ENCODE results near the gene GRIN2B. TPM values are rescaled to one million over a fixed set of nuclear protein-coding genes. Genes with fewer than 3 reads are reported as not detected.

GRIN2B gene
- total RNA-seq = not detected in 2 replicates

DNA sequence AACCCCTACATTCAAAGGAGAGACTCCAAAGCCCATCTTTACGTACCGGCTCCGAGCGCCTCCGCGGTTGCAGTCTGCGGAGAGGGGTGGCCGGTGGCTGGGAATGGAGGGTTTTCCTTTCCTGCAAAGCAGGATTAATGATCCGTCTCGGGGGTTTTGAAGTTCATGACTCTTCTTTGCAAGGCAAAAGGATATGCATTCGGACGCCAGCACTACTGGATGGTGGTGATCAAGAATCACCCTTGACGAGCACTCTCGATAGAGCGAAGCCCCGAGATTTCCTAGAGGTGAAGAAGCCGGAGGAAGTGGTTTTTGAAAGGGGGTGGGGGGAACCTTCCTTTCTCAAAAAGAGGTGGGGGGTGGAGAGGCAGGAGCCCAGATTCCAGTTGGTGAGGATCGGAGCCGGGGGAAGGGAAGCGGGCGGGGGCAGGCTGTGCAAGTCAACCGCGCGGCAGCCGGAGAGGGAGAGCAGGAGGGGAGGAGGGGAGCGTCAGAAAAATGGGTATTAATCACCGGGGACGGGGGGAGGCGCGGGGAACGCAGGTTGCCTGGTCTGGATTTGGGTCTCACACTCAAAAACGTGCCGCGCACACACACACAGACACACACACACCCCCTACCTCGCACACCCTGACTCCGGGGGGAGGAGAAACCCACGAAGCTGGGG is at the start of gene GRIN2B:
TSS of gene GRIN2B (minus strand) at position 307 of the 667 bp plus-strand sequence. CDS start 115,394 bp downstream, outside the sequence.
- Mint-ChIP-seq H3K4me3 (no peak within 1 kb of the TSS), H3K9me3 (no peaks in the 10 kb centered on the region), H3K27ac (no peak within 1 kb of the TSS), H3K4me1 (no peaks in the 10 kb centered on the region), H3K27me3 (peaks cover 52% of the 10 kb centered on the region), H3K36me3 (ENCODE audit: low read depth) (no peaks in the 10 kb centered on the region)
- intact Hi-C loops (cut with micrococcal nuclease) = no loop called here
- no peak for DNase-seq

DNA sequence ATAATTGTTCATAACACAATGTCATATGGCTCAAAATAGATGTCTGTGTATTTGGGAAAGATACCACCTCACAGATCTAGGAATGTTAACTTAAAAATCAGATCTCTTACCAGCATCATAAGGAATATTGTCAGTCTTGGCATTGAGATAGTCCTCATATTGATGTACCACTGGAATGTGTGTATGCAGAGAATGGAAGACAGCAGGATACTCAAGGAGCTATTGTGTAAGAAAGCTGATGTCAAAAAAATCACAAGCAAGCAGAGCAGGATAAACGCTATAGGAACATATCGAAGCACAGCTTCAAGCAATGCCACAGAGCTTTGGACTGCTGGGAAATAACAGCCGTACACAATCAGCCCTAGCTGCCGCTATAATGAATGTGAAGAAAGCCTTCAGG is 45.1 kb upstream of the GRIN2B start:
- Mint-ChIP-seq H3K9me3 (no peaks in the 10 kb centered on the region), H3K4me1 (no peaks in the 10 kb centered on the region), H3K4me3 (no peak overlapping the region), H3K27ac (no peak overlapping the region), H3K27me3 (no peaks in the 10 kb centered on the region), H3K36me3 (ENCODE audit: low read depth) (no peaks in the 10 kb centered on the region)
- intact Hi-C loops (cut with micrococcal nuclease) = no loop called here
- no peak for DNase-seq

DNA sequence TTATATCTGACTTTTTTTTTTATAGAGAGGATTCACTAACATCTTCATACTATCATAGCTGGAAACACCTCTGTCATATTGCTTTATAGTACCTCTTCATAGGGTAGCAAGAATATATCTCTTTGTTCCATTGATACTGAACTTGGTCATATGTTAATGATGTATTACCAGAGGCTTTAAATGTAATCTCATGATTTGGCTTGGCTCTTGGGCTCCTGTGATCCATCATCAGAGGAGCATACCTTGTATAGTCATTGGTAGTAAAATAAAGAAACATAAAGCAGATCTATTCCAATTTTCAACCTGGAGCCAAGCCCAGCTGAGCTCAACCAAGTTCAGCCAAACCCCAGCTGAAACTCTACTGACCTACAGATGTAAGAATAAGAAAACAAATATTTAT is 43.2 kb upstream of the GRIN2B start:
- intact Hi-C loops (cut with micrococcal nuclease) = no loop called here
- H3K27ac Mint-ChIP-seq = no peak overlapping the region
- H3K36me3 Mint-ChIP-seq (ENCODE audit: low read depth) = no peaks in the 10 kb centered on the region
- no peaks in the 10 kb centered on the region for H3K4me1 Mint-ChIP-seq
- no peaks in the 10 kb centered on the region for H3K9me3 Mint-ChIP-seq
- H3K27me3 Mint-ChIP-seq = no peaks in the 10 kb centered on the region
- H3K4me3 Mint-ChIP-seq = no peak overlapping the region
- DNase-seq = no peak

DNA sequence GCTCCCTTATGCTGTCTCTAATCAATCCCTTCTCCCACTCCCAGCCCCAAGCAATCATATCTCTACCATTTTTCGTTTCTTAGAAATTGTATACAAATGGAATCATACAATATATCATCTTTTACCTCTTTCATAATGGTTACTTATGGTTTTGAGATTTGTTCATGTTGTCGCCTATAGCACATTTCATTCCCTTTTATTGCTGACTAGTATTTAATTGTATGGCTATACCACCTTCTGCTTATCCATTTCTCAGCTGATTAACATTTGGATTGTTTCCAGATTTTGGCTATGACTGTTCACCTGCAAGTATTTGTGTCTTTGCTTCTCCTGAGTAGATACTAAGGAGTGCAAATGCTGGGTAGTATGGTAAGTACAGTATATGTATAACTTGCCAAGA is 36.7 kb upstream of the GRIN2B start:
- H3K36me3 Mint-ChIP-seq (ENCODE audit: low read depth) = no peaks in the 10 kb centered on the region
- no peak overlapping the region for H3K4me3 Mint-ChIP-seq
- intact Hi-C loops (cut with micrococcal nuclease) = no loop called here
- no peaks in the 10 kb centered on the region for H3K4me1 Mint-ChIP-seq
- no peak overlapping the region for H3K27ac Mint-ChIP-seq
- DNase-seq = no peak
- no peaks in the 10 kb centered on the region for H3K9me3 Mint-ChIP-seq
- no peaks in the 10 kb centered on the region for H3K27me3 Mint-ChIP-seq

DNA sequence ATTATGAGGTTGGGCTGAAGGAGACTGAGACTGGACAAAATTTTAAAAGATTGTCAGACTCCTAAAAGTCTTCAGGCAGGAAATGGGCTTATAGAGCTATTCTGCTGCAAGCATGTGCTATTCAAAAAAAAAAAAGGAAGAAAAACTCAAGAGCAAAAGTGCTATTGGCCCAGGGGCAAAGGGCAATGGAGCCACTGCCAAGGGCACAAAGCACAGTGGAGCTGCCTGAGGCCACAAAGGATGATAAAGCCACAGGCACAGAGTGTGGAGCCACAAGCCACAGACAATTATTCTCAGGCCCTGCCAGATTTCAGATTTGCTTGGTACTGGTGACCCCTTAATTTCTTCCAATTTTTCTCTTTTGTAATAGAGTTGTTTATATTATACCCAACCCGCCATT is 29.6 kb upstream of the GRIN2B start:
- no peak for DNase-seq
- Mint-ChIP-seq H3K4me3 (no peak overlapping the region), H3K27ac (no peak overlapping the region), H3K36me3 (ENCODE audit: low read depth) (no peaks in the 10 kb centered on the region), H3K4me1 (no peaks in the 10 kb centered on the region), H3K27me3 (no peaks in the 10 kb centered on the region), H3K9me3 (no peaks in the 10 kb centered on the region)
- intact Hi-C loops (cut with micrococcal nuclease) = no loop called here

DNA sequence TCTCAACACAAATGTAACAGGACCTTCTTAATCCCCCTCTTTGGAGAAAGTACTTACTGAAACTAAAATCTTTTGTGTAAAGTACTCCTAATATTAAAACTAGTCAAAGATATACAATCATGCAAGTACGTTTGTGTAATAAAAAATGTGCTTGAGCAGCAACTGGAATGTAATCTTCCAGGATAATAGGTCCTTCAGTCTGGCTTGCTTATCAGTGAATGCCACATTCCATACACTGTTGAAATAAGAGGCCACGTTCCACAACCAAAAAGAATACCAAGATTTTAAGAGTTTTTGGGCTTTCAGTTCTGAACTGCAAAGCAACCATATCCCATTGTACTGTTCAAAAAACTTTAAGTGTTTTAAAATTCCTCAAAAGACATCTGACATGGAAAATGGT is 26.2 kb upstream of the GRIN2B start:
- Mint-ChIP-seq H3K4me3 (no peak overlapping the region), H3K4me1 (no peaks in the 10 kb centered on the region), H3K27ac (no peak overlapping the region), H3K27me3 (no peaks in the 10 kb centered on the region), H3K36me3 (ENCODE audit: low read depth) (no peaks in the 10 kb centered on the region), H3K9me3 (no peaks in the 10 kb centered on the region)
- intact Hi-C loops (cut with micrococcal nuclease) = no loop called here
- DNase-seq = no peak

DNA sequence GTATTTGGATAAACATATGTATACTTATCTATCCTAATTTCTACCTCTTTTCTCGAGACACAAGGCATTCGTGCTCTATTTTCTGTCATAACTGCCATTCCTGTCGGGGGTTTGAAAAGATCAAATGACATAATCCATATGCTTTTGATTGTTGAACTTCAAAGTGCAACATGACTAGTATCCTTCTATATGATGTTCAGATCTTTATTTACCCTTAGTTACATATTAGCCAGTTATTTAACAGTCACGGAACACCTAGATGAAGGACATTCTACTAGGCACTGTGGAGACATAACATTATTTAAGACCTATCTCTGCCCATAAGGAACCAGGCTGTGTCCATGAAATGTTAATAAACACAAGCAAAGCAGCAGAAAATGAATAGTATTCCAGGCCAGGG is 11.2 kb upstream of the GRIN2B start:
- H3K4me1 Mint-ChIP-seq = no peaks in the 10 kb centered on the region

DNA sequence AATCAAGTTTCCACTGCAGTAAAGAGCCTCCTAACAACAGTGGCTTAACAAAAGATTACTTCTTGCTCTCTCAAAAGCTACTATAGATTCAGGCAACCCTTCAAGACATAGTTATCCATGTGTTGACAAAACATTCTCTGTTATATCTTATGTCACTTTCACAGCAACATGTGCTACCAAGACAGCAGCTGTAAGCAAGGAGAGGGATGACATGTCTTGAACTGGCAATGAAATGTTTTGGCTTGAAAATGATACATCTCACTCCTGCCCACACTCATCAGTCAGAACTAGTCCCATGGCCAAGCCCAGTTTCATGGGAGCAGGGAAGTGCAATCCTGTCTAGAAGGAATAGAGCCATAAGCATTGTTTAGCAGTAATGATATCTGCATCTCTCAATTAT is 10.7 kb upstream of the GRIN2B start:
- intact Hi-C loops (cut with micrococcal nuclease) = no loop called here
- Mint-ChIP-seq H3K9me3 (no peaks in the 10 kb centered on the region), H3K36me3 (ENCODE audit: low read depth) (no peaks in the 10 kb centered on the region)

More for the DNA sequence above, 11.2 kb upstream of the GRIN2B start:
- Mint-ChIP-seq H3K27ac (no peak overlapping the region), H3K4me3 (no peak overlapping the region), H3K9me3 (no peaks in the 10 kb centered on the region), H3K27me3 (no peaks in the 10 kb centered on the region), H3K36me3 (ENCODE audit: low read depth) (no peaks in the 10 kb centered on the region)
- intact Hi-C loops (cut with micrococcal nuclease) = no loop called here
- no peak for DNase-seq

DNA sequence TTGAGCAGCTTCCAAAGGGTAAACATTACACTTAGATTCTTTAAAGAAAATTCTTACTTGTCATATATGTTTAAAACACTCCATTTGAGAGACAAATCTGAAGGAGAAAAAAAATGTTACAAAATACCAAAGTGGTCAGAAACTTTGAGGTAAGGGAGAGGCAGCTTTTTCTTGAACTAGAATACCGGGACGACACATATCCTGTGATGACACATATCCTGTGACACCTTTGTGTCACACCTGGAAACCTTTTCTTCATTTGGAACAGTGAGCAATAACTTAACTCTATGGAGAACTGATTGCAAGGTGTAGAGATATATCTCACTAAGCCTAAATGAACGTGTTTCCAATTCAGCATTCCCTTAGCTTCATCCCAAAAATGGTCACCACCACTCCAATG is 4.6 kb upstream of the GRIN2B start:
- intact Hi-C loops (cut with micrococcal nuclease) = no loop called here
- Mint-ChIP-seq H3K27ac (no peak overlapping the region), H3K36me3 (ENCODE audit: low read depth) (no peaks in the 10 kb centered on the region), H3K4me1 (no peaks in the 10 kb centered on the region), H3K27me3 (peaks cover 23% of the 10 kb centered on the region), H3K9me3 (no peaks in the 10 kb centered on the region), H3K4me3 (no peak overlapping the region)
- DNase-seq = no peak

More for the DNA sequence above, 10.7 kb upstream of the GRIN2B start:
- DNase-seq = no peak
- no peaks in the 10 kb centered on the region for H3K27me3 Mint-ChIP-seq
- H3K27ac Mint-ChIP-seq = no peak overlapping the region
- no peak overlapping the region for H3K4me3 Mint-ChIP-seq
- no peaks in the 10 kb centered on the region for H3K4me1 Mint-ChIP-seq

DNA sequence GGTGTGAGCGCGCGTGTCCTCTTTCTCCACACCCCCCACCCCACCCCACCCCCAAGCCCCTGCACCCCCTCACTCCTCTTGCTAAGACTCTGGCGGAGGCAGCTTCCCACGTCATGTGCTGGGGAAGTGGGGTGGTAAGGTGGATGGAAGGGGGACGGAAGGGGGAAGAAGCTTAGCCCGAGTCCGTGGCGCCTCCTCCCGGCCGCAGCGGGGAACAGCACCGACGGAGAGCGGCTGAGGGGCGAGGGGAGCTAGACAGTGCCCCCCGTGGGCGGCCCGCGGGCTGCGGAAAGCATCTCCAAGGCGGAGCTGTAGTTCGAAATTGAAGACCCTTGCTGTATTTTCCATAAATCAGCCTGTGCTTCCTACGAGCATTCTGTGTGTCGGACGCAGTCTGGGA is 588 bp upstream of the GRIN2B start:
- no peak overlapping the region for H3K27ac Mint-ChIP-seq
- peaks cover 52% of the 10 kb centered on the region for H3K27me3 Mint-ChIP-seq
- intact Hi-C loops (cut with micrococcal nuclease) = no loop called here
- no peaks in the 10 kb centered on the region for H3K36me3 Mint-ChIP-seq (ENCODE audit: low read depth)
- H3K4me3 Mint-ChIP-seq = no peak overlapping the region
- no peaks in the 10 kb centered on the region for H3K9me3 Mint-ChIP-seq
- no peaks in the 10 kb centered on the region for H3K4me1 Mint-ChIP-seq
- DNase-seq = no peak

DNA sequence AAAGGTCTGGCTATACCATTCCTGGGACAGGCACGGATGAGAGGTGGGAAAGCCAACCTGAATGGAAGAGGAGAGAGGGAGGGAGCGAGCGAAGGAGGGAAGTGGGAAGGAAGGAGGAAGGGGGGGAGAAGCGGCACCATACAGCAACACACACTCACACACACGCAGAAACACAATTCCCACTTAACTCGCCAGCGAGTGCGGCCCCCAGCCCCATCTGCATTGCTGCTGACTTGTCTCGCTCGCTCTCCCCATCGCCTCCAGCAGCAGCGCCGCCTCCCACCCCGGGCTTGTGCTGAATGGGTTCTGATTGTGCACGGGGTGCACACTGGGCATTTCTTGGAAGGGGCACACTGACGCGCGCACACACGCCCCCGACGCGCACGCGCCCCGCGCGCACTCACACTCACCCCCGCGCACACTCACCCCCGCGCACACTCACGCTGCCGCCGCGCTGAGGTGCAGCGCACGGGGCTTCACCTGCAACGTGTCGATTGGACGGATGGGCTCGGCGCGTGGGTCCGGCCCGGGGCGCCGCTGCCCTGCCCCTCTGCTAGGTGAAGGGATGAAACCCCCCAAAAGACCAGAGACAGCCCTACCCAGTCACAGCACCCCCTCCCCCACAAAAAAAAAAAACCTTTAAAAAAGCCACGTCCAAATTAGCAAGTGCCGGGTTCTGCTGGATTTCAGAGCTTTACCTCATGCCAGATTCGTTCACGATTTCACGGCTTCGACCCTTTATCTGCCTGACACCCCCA is 685 bp downstream of the GRIN2B start:
- H3K9me3 Mint-ChIP-seq = no peaks in the 10 kb centered on the region

DNA sequence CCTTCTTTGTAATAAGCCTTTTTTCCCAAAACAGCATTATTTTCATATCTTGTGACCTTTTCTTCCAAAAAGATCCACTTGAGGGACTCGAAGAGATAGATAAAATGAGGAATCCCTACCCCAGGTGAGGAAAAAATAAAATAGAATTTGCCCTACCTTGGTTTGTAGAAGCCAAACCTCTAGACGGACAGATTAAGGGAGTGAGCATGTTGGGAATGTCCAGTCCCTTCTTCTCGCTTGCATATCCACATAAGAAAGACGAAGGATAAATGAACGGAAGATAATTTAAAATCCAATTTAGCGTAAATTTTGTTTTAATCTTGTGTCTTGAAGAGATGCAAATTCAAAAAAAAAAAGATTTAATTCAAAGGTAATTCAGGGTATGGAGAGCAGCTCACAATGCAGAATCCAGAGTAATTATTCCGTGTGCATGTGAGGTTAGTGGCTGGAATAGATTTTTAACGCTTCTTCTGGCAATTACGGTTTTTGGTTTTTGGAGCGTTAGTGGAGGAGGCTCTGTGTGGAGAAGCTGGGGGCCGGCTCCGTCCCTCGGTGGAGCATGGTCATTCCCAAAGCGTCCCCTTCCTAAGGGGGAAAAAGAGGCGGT is 1.5 kb downstream of the GRIN2B start:
- H3K27ac Mint-ChIP-seq = no peak overlapping the region
- H3K36me3 Mint-ChIP-seq (ENCODE audit: low read depth) = no peaks in the 10 kb centered on the region
- H3K4me1 Mint-ChIP-seq = no peaks in the 10 kb centered on the region
- H3K4me3 Mint-ChIP-seq = no peak overlapping the region
- peaks cover 52% of the 10 kb centered on the region for H3K27me3 Mint-ChIP-seq
- no peaks in the 10 kb centered on the region for H3K9me3 Mint-ChIP-seq
- intact Hi-C loops (cut with micrococcal nuclease) = no loop called here
- DNase-seq = no peak

More for the DNA sequence above, 685 bp downstream of the GRIN2B start:
- no peaks in the 10 kb centered on the region for H3K4me1 Mint-ChIP-seq
- no peak overlapping the region for H3K4me3 Mint-ChIP-seq
- no peaks in the 10 kb centered on the region for H3K36me3 Mint-ChIP-seq (ENCODE audit: low read depth)
- no peak for DNase-seq
- no peak overlapping the region for H3K27ac Mint-ChIP-seq
- peaks cover 52% of the 10 kb centered on the region for H3K27me3 Mint-ChIP-seq
- intact Hi-C loops (cut with micrococcal nuclease) = no loop called here

DNA sequence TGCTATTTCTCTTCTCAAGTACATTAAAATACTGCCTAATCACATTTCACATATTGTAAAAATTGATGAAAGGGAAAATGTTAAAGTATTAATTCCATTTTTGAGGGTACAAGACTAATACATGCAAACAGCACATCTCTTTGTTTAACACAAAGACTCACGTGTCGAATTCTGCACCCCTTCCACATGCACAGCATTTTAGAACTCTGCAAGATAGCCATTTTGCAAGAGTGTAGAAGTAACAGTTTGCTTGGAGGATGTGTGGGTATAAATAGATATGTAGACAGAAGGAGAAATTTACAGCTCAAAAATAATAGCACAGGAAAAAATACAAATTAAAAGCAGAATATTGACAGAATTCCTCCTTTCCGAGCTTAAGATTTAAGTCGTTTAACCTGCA is 2.5 kb downstream of the GRIN2B start:
- no peak overlapping the region for H3K27ac Mint-ChIP-seq
- peaks cover 51% of the 10 kb centered on the region for H3K27me3 Mint-ChIP-seq
- intact Hi-C loops (cut with micrococcal nuclease) = no loop called here
- no peaks in the 10 kb centered on the region for H3K4me1 Mint-ChIP-seq
- no peak for DNase-seq
- H3K9me3 Mint-ChIP-seq = no peaks in the 10 kb centered on the region
- no peak overlapping the region for H3K4me3 Mint-ChIP-seq
- no peaks in the 10 kb centered on the region for H3K36me3 Mint-ChIP-seq (ENCODE audit: low read depth)

DNA sequence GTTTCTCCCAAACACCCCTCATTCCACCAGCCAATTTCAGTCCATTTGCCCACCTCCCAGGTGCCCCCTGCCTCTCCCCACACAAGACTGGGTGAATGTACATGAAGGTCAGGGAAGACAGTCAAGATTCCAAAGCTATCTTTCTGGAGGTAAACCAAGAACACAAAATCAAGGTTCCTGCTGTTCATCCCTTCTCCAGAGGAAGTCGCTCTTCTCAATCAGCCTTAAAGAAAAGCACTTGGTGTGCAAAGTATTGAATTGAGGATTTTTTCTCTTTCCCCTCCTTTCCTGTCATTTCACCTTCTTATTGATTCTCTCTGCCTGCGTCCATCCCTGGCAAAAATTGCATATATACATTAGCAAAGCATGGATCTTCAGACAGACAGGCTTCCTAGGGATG is 4.5 kb downstream of the GRIN2B start:
- H3K27me3 Mint-ChIP-seq = peaks cover 36% of the 10 kb centered on the region

More for the DNA sequence above, 4.5 kb downstream of the GRIN2B start:
- Mint-ChIP-seq H3K27ac (no peak overlapping the region), H3K9me3 (no peaks in the 10 kb centered on the region), H3K4me1 (no peaks in the 10 kb centered on the region), H3K4me3 (no peak overlapping the region), H3K36me3 (ENCODE audit: low read depth) (no peaks in the 10 kb centered on the region)
- DNase-seq = no peak
- intact Hi-C loops (cut with micrococcal nuclease) = no loop called here

Data from activated CD4-positive, alpha-beta T cell treated with anti-CD3 and anti-CD28 coated beads, Interleukin-2, amount 10 ng/mL, durations not matched to agents 24 days and 14 days (primary cell).